ENCODE results near the gene KANSL2.
"Not testable (repeated sequence)": the region's sequence is repeated elsewhere in the genome, so short reads cannot be mapped to it uniquely, and the experiment has no call there.

Gene KANSL2

DNA sequence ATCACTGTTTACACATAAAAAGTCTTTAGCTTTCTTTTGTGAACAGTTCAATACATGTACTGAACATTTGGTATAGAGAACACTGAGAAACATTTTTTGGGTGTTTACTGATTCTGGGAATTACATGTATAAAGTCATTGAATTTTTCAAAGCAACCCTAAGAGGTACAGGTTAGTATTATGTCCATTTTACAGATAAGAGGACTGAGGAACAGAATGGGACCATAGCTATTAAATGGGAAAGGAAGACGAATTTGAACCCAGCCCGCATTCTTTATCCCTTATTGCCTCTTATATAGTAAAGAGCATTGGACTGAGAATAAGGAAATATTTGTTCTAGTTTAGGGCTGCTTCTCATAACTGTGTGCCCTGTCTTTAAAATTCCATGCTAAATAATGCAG, 889 bp upstream of the KANSL2 start:
- DNase-seq: no peak

DNA sequence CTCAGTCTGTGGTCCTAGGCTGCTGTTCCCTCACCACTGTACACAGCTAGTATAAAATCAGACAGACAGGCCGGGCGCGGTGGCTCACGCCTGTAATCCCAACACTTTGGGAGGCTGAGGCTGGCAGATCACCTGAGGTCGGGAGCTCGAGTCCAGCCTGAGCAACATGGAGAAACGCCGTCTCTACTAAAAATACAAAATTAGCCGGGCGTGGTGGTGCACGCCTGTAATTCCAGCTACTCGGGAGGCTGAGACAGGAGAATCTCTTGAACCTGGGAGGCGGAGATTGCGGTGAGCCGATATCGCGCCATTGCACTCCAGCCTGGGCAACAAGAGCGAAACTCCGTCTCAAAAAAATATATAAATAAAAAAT, 481 bp upstream of the KANSL2 start:
- DNase-seq: not testable (repeated sequence)

DNA sequence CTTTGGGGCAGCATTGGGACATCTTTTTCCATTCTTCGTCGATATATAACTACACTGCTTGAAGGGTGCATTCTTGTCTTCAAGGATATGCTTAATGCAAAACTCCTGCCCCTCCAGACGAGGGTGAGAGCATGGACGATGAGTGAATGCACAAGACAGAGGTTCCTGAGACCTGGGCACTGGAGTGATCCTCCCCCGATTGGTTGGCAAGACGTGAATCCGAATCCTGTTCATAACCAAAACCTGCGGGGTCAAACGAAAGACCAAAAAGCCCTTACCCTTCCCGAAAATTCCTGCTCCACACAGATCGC, 684 bp downstream of the KANSL2 start:
- DNase-seq: no peak

DNA sequence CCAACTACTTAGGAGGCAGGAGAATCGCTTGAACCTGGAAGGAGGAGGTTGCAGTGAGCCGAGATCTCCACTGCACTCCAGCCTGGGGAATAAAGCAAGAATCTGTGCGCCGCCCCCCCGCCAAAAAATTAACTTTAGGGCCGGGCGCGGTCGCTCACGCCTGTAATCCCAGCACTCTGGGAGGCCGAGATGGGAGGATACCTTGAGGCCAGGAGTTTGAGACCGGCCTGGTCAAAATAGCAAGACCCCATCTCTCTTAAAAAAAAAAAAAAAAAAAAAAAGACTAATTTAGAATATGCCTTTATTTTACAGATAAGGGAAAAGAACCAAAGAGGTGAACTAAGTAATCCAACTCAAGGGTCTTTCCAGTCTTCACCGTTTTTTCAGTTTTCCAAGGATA, 1.2 kb downstream of the KANSL2 start:
- no peak for DNase-seq

DNA sequence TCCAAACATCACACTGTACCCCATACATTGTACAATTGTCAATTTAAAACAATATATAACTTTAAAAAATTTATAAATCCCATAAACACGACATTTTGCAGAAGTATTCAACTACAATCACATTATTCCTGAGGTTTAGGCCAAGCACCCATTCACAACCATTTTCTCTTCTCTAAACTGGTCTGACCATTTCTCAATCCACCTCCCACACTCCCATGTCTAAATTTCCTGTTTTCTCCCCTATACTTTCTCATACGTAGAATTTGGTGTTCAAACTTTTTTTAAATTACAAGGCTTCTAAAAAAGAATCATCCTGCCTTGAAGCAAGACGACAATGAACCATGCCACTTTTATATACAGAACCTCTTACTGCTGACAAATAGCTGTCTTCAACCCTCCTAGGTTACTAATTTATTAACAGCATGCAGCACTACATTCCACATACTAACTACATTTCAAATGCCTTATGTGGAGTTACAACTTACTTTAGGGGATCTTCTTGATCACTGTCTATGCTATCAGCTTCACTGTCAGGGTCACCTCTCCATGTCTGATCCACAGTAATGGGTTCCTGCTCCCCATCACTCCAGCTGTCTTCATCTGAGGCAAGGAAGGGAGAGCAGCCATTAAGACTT, 3.4 kb downstream of the KANSL2 start:
- DNase-seq: no peak

DNA sequence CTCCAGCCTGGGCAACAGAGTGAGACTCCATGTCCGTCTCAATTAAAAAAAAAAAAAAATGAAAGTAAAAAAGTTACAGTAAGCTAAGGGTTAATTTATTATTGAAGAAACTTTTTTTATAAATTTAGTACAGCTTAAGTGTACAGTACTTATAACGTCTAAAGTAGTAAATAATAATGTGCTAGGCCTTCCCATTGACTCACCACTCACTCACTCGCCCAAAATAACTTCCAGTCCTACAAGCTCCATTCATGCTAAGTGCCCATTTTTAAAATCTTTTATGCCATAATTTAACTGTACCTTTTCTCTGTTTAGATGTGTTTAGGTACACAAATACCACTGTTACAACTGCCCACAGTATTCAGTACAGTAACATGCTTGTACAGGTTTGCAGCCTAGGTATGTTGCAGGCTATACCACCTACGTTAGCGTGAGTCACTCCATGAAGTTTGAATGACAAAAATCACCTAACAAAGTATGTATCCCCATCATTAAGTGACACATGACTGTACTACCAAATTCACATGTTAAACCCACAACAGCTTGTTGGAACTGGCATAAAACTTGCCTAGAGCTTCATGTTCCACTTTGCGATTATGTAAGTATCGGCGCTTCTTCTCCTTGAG, 10.7 kb downstream of the KANSL2 start:
- no peak for DNase-seq

DNA sequence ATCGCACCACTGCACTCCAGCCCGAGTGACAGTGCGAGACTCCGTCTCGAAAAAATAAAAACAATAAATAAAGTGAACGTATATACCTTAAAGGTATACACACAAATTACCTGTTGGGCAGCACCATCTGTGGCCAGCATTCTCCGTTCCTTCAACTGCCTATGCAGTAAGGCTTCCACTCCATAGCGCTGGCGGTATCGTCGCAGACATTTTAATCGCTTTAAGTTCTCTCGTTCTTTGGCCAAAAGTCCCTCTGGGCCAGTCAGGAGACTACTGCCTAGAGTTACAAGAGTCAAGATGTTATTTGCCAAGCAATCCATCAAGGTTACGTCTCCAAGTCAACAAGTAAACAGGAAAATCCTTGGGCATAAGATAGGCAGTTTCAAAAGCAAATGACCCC, 13.0 kb downstream of the KANSL2 start:
- DNase-seq: no peak

DNA sequence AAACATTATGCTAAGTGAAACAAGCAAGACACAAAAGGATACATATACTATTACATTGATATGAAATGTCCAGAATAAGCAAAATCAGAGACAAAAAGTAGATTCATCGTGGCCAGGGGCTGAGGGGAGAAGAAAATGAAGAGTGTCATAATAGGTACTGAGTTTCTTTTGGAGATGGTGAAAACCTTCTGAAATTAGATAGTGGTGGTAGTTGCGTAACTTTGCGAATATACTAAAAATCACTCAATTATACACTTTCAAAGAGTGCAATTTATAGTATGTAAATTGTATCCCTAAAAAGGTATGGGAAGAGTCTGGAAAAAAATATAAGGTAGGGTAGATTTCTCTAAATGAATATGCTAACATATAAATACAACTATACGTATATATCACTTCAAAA, 22.2 kb downstream of the KANSL2 start:
- DNase-seq: no peak

DNA sequence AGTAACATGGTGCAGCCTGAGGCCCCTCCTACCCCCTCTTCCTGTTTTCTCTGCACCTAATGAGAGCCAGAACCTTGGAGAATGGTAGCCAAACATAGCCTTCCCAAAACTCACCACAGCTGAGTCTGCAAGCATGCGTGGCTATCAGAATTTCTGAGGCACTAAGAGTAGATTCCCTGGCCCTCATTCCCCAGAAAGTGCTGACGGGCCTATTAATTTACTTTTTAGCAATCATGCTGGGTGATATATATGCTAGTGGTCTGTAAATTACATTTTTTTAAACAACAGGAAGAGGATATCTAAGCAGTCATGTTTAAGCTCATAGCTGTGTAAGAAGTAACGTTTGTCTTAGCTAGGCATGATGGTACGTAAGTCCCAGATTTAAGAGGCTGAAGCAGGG, 30.4 kb downstream of the KANSL2 start:
- DNase-seq: no peak

DNA sequence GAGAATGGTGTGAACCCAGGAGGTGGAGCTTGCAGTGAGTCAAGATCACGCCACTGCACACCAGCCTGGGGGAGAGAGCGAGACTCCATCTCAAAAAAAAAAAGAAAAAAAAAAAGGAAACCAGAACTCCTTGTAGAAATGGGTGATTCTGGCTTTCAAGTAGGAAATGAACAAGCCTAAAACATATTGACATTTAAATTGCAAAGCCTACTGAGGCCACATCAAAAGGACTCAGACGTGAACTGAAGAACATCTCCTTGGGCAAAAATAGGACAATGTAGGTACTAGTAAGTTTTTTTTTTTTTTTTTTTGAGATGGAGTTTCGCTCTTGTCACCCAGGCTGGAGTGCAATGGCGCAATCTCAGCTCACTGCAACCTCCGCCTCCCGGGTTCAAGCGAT, 36.7 kb downstream of the KANSL2 start:
- not testable (repeated sequence) for DNase-seq

DNA sequence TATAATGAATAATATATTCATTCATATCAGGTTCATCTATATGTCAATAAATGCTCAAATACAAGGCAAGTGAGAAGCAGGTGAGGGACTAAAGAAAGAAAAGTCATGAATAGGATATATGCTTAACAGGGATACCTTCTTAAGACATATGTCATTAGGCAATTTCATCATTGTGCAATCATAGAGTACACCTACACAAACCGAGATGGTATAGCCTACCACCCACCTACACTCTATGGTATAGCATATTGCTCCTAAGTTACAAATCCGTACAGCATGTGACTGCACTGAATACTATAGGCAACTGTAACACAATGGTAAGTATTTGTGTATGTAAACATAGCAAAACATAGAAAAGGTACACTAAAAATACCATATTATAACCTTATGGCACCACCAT, 39.0 kb downstream of the KANSL2 start:
- no peak for DNase-seq

DNA sequence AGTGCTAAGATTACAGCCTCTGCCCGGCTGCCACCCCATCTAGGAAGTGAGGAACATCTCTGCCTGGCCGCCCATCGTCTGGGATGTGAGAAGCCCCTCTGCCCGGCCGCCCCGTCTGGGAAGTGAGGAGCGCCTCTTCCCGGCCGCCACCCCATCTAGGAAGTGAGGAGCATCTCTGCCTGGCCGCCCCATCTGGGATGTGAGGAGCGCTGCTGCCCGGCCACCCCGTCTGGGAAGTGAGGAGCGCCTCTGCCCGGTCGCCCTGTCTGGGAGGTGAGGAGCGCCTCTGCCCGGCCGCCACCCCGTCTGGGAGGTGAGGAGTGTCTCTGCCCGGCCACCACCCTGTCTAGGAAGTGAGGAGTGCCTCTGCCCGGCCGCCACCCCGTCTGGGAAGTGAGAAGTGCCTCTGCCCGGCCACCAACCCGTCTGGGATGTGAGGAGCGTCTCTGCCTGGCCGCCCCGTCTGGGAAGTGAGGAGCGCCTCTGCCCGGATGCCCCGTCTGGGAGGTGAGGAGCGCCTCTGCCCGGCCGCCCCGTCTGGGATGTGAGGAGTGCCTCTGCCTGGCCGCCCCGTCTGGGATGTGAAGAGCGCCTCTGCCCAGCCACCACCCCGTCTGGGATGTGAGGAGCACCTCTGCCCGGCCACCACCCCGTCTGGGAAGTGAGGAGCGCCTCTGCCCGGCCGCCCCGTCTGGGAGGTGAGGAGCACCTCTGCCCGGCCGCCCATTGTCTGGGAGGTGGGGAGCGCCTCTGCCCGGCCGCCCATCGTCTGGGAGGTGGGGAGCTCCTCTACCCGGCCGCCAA, 40.1 kb downstream of the KANSL2 start:
- not testable (repeated sequence) for DNase-seq

DNA sequence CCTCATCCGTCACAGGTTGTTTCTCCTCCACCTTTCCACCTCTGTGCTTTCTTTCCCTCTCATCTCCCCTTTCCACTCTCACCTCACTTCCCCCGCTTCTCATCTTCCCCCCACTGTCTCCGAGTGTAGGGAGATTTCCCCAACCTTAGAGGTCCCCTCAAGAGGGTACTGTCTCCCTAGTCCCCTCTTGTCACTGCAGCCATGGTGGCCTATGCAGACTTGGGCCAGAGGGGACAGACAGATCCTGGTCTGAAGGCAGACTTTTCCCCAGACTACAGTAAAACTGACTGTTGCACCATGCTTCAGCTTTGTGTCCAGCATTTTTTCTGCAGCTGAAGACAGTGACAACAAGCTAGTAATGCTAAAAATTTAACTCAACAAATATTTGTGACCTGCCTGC, 41.2 kb downstream of the KANSL2 start:
- DNase-seq: no peak

DNA sequence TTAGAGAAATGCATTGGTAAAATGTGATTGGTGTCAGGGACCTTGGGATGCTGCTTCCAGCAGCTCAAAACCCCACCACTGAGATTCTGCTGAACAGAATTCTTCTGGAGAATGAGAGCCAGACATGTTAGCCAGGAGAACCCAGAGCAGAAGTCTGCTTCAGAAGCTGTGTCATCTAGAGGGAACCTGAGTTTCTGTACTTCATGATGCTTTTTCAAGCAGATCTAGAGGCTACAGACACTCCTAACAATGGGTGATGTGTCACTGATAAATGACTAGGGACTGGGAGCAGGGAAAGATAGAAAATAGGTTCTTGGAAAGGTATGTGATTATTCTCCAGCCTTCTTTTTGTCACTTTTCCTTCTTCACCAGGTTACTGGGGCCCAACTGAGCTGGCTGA, 41.6 kb downstream of the KANSL2 start:
- DNase-seq: no peak

DNA sequence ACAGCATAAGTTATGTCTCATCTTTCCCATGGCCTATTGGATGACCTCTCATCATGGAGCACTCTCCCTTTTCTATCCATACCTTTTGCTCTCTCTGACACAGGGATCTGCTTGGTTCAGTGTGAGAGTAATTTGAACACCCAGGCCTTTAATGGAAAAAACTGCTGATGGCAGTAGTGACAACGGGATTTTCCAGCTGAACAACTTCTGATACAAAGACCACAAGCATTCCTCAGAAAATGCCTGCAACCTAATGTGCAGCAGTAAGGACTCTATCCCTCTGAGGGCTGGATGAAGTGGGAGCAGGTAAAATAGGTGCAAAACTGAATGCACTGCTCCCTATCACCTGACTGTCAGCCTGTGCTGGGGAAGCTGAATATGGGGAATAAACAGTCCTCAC, 51.0 kb downstream of the KANSL2 start:
- DNase-seq: no peak

DNA sequence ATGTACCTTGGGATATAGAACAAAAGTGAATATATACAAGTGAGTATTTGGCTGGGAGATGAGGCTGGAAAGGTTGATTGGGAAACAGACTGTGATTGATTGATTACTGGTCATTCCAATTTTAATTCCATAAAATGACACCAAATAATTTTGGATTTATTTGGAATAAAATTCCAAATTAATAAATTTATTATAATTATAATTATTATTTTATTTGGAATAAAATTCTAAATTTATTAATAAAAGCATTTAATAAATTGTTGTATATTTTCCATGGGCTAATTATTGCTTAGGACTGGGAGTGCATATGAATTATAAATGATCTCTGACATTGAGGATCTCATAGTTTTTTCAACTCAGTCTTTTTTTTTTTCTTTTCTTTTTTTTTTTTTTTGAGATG, 51.7 kb downstream of the KANSL2 start:
- DNase-seq: no peak

DNA sequence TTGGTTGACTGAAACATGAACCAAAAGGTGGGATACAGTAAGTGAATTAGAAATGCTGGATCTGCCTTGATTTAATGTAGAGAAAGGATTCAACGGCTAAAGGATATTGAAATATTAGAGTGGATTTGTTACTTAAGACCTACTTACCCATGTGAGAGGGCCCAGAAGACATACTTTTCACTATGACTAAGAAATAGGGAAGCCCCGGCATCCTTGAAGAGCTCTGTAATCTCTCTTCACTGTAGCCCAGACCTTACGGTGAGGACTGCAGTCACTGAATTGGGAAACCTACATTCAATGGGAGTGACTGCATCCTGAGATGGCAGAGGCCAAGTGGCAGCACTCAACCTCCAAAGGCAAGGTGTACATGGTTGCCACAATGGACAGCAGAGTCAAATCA, 52.5 kb downstream of the KANSL2 start:
- no peak for DNase-seq

DNA sequence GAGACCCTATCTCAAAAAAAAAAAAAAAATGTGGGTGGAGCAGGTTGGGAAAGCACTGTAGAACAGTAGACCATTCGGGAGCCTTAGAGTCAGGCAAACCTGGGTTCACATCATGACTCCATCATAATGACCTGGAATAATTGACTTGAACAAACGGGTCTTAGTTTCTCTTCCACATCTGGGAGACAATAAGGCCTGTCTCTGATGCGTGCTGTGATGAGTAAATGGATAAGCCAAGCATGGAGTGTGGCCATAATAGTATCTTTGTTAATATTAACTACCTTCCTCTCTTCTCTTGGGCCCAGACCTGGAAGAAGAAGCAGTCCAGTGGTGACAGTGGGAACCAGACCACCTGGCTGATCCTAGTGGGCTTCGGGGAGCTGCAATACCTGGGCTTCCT, 54.5 kb downstream of the KANSL2 start:
- DNase-seq: no peak

DNA sequence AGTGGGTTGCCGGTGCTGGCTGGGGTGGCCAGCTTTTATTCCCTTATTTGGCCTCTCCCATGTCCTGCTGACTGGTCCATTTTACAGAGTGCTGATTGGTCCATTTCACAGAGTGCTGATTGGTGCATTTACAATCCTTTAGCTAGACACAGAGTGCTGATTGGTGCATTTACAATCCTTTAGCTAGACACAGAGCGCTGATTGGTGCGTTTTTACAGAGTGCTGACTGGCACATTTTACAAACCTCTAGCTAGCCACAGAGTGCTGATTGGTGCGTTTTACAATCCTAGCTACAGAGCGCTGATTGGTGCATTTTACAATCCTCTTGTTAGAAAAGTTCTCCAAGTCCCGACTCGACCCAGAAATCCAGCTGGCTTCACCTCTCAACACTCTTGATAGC, 59.0 kb downstream of the KANSL2 start:
- not testable (repeated sequence) for DNase-seq

DNA sequence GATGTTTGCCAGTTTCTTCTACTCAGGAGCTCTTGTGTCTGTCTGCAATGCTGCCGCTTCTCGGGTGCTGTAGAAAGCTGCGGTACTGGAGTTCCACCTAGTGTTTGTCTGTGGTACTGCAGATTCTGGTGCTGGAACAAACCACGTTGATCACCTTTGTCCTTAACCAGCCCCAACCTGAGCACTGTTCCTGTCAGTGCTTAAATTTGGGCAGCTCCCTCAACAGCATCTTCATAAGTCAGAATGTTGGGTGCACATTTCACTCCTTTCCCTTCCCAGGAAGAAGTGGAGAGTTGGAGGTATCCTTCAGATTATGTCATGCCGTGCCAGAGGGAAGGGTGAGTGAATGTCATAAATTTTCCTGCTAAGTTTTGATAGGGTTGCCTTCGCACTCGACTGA, 63.5 kb downstream of the KANSL2 start:
- DNase-seq: peak; percentile 32 to 72 (median 61)

DNA sequence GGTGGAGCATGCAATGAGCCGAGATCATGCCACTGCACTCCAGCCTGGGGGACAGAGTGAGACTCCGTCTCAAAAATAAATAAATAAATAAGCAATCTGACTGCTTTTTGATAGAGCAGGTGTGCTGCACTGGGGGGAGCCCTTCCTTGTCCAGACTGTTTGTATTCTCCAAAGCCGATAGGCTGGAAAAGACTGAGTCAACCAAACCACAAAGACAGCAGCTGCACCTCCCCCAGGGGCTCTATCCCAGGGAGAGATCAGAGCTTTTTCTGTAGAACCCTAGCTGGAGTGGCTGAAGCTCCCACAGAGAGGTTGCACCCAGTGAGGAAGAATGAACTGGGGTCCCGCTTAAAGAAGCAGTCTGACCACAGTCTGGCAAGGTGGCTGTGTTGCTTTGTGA, 66.4 kb downstream of the KANSL2 start:
- DNase-seq: no peak

DNA sequence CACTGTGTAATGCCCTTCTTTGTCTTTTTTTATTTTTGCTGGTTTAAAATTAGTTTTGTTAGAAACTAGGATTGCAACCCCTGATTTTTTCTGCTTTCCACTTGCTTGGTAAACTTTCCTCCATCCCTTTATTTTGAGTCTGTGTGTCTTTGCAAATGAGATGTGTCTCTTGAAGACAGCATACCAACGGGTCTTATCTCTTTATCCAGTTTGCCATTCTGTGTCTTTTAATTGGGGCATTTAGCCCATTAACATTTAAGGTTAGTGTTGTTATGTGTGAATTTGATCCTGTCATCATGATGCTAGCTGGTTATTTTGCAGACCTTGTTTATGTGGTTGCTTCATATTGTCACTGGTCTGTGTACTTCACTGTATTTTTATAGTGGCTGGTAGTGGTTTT, 68.7 kb downstream of the KANSL2 start:
- DNase-seq: no peak
